Measurements from ENCODE around the gene CDCP2. TPM values are rescaled to one million over a fixed set of nuclear protein-coding genes. Genes with fewer than 3 reads are reported as not detected.

The CDCP2 gene
- total and polyA plus RNA-seq, 3 donors from 2014 or later: 0.06 to 0.24 (median 0.20) TPM

DNA sequence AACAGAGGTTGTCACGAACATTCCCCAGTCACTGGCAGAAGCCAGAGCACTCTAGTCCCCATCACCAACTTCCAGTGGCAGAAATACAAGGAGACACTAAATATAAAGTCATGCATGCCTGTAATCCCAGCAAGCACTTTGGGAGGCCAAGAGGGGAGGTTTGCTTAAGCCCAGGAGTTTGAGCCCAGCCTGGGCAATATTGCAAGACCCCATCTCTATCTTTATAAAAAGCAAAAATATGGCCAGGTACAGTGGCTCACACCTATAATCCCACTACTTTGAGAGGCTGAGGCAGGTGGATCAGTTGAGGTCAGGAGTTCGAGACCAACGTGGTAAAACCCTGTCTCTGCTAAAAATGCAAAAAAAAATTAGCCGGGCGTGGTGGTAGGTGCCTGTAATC is 40.7 kb upstream of the CDCP2 start:
- Histone ChIP-seq H3K36me3 (ENCODE audit: low read depth, missing control alignments) (no peaks in the 10 kb centered on the region), H3K9me3 (no peaks in the 10 kb centered on the region), H3K27ac (no peak overlapping the region), H3K27me3 (no peaks in the 10 kb centered on the region), H3K4me3 (no peak overlapping the region), H3K4me1 (no peaks in the 10 kb centered on the region)
- TF ChIP-seq, protein P1, sequence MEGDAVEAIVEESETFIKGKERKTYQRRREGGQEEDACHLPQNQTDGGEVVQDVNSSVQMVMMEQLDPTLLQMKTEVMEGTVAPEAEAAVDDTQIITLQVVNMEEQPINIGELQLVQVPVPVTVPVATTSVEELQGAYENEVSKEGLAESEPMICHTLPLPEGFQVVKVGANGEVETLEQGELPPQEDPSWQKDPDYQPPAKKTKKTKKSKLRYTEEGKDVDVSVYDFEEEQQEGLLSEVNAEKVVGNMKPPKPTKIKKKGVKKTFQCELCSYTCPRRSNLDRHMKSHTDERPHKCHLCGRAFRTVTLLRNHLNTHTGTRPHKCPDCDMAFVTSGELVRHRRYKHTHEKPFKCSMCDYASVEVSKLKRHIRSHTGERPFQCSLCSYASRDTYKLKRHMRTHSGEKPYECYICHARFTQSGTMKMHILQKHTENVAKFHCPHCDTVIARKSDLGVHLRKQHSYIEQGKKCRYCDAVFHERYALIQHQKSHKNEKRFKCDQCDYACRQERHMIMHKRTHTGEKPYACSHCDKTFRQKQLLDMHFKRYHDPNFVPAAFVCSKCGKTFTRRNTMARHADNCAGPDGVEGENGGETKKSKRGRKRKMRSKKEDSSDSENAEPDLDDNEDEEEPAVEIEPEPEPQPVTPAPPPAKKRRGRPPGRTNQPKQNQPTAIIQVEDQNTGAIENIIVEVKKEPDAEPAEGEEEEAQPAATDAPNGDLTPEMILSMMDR (IDR thresholded peaks at IDR 0.05): no peak
- intact Hi-C loops (cut with DNase I; ENCODE audit: low total_unique reads): no loop called here
- WGBS, 2 donors: 88 to 92% methylated on average over 5 of the region's 5 CpGs
- DNase-seq: no peak

DNA sequence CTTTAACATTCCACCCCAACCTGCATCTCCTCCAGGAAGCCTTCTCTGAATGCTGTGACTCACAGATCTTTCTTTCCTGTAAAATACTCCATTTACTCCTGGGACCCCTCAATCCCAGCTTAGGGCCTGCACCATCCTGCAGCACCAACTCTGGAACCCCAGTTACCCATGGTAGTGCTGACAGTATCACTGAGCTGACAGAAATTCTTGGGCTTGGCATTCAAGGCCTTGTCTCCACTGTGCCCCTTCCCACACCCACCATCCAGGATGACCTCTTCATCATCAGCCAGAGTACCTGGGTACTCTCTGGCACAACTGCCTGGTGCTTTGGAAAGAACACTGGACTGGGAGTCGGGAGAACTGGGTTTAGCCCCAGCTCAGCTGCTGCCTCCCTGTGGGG is 38.7 kb upstream of the CDCP2 start:
- Histone ChIP-seq H3K27me3 (no peaks in the 10 kb centered on the region), H3K9me3 (no peaks in the 10 kb centered on the region), H3K4me3 (no peak overlapping the region), H3K36me3 (ENCODE audit: low read depth, missing control alignments) (no peaks in the 10 kb centered on the region), H3K27ac (no peak overlapping the region), H3K4me1 (no peaks in the 10 kb centered on the region)
- no peak for DNase-seq
- intact Hi-C loops (cut with DNase I; ENCODE audit: low total_unique reads): no loop called here
- no peak for TF ChIP-seq POLR2A (IDR thresholded peaks at IDR 0.05)
- TF ChIP-seq, protein P1 (IDR thresholded peaks at IDR 0.05): no peak
- 100% methylated on average over 1 of the region's 1 CpG for WGBS, 2 donors

DNA sequence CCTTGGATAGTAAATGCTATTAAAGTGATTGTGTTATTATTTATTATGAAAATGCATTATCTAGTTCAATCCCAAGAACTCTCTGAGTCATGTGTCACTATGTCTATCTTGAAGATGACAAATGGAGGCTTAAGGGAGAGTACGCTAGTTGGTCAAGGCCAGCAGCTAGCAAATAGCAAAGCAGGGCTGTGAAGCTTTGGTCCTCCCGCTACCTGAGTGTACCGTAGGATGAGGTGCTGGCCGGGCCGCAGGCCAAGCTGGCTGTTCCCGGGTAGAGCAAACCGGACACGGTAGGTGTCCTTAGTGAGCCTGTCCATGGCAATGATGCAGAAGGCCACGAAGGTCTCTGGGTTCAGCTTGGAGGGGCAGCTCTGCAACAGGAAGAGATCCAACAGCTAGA is 37.7 kb upstream of the CDCP2 start:
- no peak for DNase-seq
- Histone ChIP-seq H3K36me3 (ENCODE audit: low read depth, missing control alignments) (no peaks in the 10 kb centered on the region), H3K27me3 (no peaks in the 10 kb centered on the region), H3K9me3 (no peaks in the 10 kb centered on the region), H3K27ac (no peak overlapping the region), H3K4me1 (no peaks in the 10 kb centered on the region), H3K4me3 (no peak overlapping the region)
- WGBS, 2 donors: 82 to 90% methylated on average over 8 to 9 of the region's 9 CpGs
- TF ChIP-seq POLR2A (IDR thresholded peaks at IDR 0.05): no peak
- TF ChIP-seq, protein P1 (IDR thresholded peaks at IDR 0.05): no peak
- intact Hi-C loops (cut with DNase I; ENCODE audit: low total_unique reads): no loop called here

DNA sequence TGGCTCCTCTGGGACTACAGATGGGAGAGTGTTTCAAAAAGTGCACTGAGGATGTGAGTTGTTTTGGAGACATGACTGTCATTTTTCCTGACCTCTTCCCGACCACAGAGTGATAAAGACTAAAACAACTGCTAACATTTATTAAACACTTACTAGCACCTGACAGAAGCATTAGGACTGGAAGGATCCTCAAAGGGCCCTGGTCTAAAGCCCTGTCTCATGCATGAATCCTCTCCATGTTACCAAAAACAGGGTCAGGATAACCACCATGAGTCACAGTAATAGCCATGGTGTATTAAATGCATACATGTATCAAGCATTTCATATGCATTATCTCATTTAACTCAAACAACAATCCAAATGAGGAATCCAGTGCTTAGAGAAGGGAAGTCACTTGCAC is 35.5 kb upstream of the CDCP2 start:
- WGBS, 2 donors: 82 to 86% methylated on average over 1 of the region's 1 CpG
- Histone ChIP-seq H3K27me3 (no peaks in the 10 kb centered on the region), H3K4me3 (no peak overlapping the region), H3K9me3 (no peaks in the 10 kb centered on the region), H3K27ac (no peak overlapping the region), H3K36me3 (ENCODE audit: low read depth, missing control alignments) (no peaks in the 10 kb centered on the region), H3K4me1 (no peaks in the 10 kb centered on the region)
- intact Hi-C loops (cut with DNase I; ENCODE audit: low total_unique reads): no loop called here
- DNase-seq: no peak
- no peak for TF ChIP-seq POLR2A (IDR thresholded peaks at IDR 0.05)
- TF ChIP-seq, protein P1 (IDR thresholded peaks at IDR 0.05): no peak

DNA sequence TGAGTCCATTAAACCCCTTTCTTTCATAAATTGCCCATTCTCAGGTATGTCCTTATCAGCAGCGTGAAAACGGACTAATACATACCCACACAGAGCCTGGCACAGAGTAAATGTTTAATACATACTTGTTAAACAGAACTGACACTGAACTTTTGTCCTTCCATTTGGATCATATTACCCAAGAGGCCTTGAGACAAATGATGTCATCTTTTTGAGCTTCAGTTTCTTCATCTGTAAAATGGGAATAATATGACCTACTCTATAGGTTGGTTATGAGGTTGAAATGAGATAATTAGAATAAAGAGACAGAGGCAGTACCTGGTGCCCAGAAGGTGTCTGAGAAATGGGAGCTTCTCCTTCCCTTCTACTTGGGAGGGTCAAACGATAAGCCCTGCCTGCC is 33.3 kb upstream of the CDCP2 start:
- Histone ChIP-seq H3K4me3 (no peak overlapping the region), H3K27ac (no peak overlapping the region), H3K36me3 (ENCODE audit: low read depth, missing control alignments) (no peaks in the 10 kb centered on the region), H3K9me3 (no peaks in the 10 kb centered on the region), H3K27me3 (no peaks in the 10 kb centered on the region), H3K4me1 (no peaks in the 10 kb centered on the region)
- no peak for DNase-seq
- 91 to 96% methylated on average over 3 of the region's 3 CpGs for WGBS, 2 donors
- no peak for TF ChIP-seq POLR2A (IDR thresholded peaks at IDR 0.05)
- TF ChIP-seq, protein P1 (IDR thresholded peaks at IDR 0.05): no peak
- intact Hi-C loops (cut with DNase I; ENCODE audit: low total_unique reads): no loop called here
